H1 (cell line): ENCODE data around the gene LRRC30. TPM values are rescaled to one million over a fixed set of nuclear protein-coding genes. Genes with fewer than 3 reads are reported as not detected.

Experiments
- CTCF ChIA-PET: fragments of 300-600 bp; sonication (Branson Sonifier 250); formaldehyde crosslinking; loops from one replicate; lab custom pipeline; 2021; ENCODE audit not compliant: partially characterized antibody; lab: Charles Lee
- POLR2A ChIA-PET: fragments of 300-600 bp; sonication (Branson Sonifier 250); formaldehyde crosslinking; loops from one replicate; lab custom pipeline; 2021; ENCODE audit warnings: inconsistent platforms; ENCODE audit not compliant: partially characterized antibody; lab: Charles Lee
- DNase-seq, 2 experiments: peaks; one replicate each; pipeline versions ENCODE4 v3.0.0 to v3.0.0-alpha.2; 2010 to 2022; ENCODE audit warnings: low spot score in 2 of 2, low read depth in 1 of 2, mixed read lengths in 1 of 2
- FAIRE-seq: peaks from 2 replicates; lab custom pipeline; 2011; peaks lifted over from hg19 to GRCh38; lab: Jason Lieb, UNC
- H2AFZ ChIP-seq: 2 replicates; pipeline ENCODE4 v1.8.1; 2012; ENCODE audit warnings: low read length, inconsistent platforms
- H2AK5ac ChIP-seq: 2 replicates; pipeline ENCODE4 v1.6.1; 2013; ENCODE audit warnings: low read depth, low read length
- H2BK120ac ChIP-seq: replicated peaks from 2 replicates; pipeline ENCODE3; 2013; ENCODE audit warnings: low read depth, low read length, inconsistent platforms
- H2BK12ac ChIP-seq: 2 replicates; pipeline ENCODE4 v1.6.1; 2013; ENCODE audit warnings: low read depth, low read length
- H2BK15ac ChIP-seq: 2 replicates; pipeline ENCODE4 v1.6.1; 2013; ENCODE audit warnings: low read length
- H2BK20ac ChIP-seq: 2 replicates; pipeline ENCODE4 v1.6.1; 2013; ENCODE audit warnings: low read length
- H2BK5ac ChIP-seq: 2 replicates; pipeline ENCODE4 v1.6.1; 2013; ENCODE audit warnings: low read depth, low read length
- H3K14ac ChIP-seq: 2 replicates; pipeline ENCODE4 v1.6.1; 2013; ENCODE audit warnings: inconsistent platforms; ENCODE audit not compliant: insufficient read length
- H3K18ac ChIP-seq: 2 replicates; pipeline ENCODE4 v1.6.1; 2013; ENCODE audit warnings: low read length; ENCODE audit errors: extremely low read depth
- H3K23ac ChIP-seq: 2 replicates; pipeline ENCODE4 v1.6.1; 2013; ENCODE audit warnings: inconsistent platforms; ENCODE audit not compliant: insufficient read length
- H3K23me2 ChIP-seq: 2 replicates; pipeline ENCODE4 v1.6.1; 2013; ENCODE audit warnings: low read depth, low read length
- H3K27ac ChIP-seq: 2 replicates; pipeline ENCODE4 v1.6.1; 2011; ENCODE audit warnings: low read depth, low read length, inconsistent platforms
- H3K27me3 ChIP-seq, 4 experiments: replicated peaks in 1 of 4; 1 replicate in 1 of 4; 2 replicates in 3 of 4; pipeline versions ENCODE4 v1.6.1 to v1.8.1; 2011 to 2013; ENCODE audit warnings: low read length in 3 of 4, mild to moderate bottlenecking in 3 of 4, inconsistent platforms in 2 of 4, mixed read lengths in 2 of 4, moderate library complexity in 1 of 4; ENCODE audit not compliant: control insufficient read depth in 3 of 4, insufficient read depth in 3 of 4; ENCODE audit errors: extremely low read depth in 1 of 4
- H3K36me3 ChIP-seq, 4 experiments: 2 replicates each; pipeline versions ENCODE4 v1.6.1 to v1.8.1; 2011 to 2013; ENCODE audit warnings: mild to moderate bottlenecking in 4 of 4, low read length in 3 of 4, moderate library complexity in 2 of 4, control low read depth in 1 of 4, inconsistent platforms in 1 of 4; ENCODE audit not compliant: insufficient read depth in 4 of 4, control insufficient read depth in 2 of 4
- H3K4ac ChIP-seq: replicated peaks from 2 replicates; pipeline ENCODE3; 2013; ENCODE audit warnings: low read length, low read depth, mixed read lengths, inconsistent platforms; ENCODE audit not compliant: insufficient read length
- H3K4me1 ChIP-seq, 4 experiments: replicated peaks in 1 of 4; 1 replicate in 1 of 4; 2 replicates in 3 of 4; pipeline versions ENCODE4 v1.6.1 to v1.8.1; 2011 to 2013; ENCODE audit warnings: low read length in 3 of 4, inconsistent platforms in 2 of 4, mixed read lengths in 1 of 4; ENCODE audit not compliant: insufficient read depth in 4 of 4, control insufficient read depth in 3 of 4
- H3K4me2 ChIP-seq, 2 experiments: 2 replicates each; pipeline versions ENCODE4 v1.6.1 to v1.8.1; 2011 to 2013; ENCODE audit warnings: low read depth in 2 of 2, low read length in 2 of 2, control low read depth in 1 of 2, inconsistent platforms in 1 of 2, mild to moderate bottlenecking in 1 of 2; ENCODE audit not compliant: insufficient read depth in 1 of 2
- H3K4me3 ChIP-seq, 4 experiments: fragments of 200-600, 300-600 bp in 1 of 4; sonication (generic), shearing (Covaris generic), sonication (Bioruptor Twin) in 1 of 4; 2 replicates each; pipeline versions ENCODE4 v1.5.1 to v1.8.1; 2011 to 2016; ENCODE audit warnings: low read length in 4 of 4, low read depth in 3 of 4, control low read depth in 2 of 4, inconsistent platforms in 2 of 4, mild to moderate bottlenecking in 2 of 4, mixed read lengths in 1 of 4, moderate library complexity in 1 of 4; ENCODE audit not compliant: insufficient read depth in 2 of 4; ENCODE audit errors: extremely low read depth in 1 of 4
- H3K56ac ChIP-seq: replicated peaks from 2 replicates; pipeline ENCODE3; 2013; ENCODE audit warnings: low read depth, mild to moderate bottlenecking, mixed read lengths, low read length, inconsistent platforms; ENCODE audit not compliant: insufficient read length
- H3K79me1 ChIP-seq: 2 replicates; pipeline ENCODE4 v1.6.1; 2013; ENCODE audit warnings: low read depth, low read length, control low read depth
- H3K79me2 ChIP-seq, 2 experiments: 2 replicates each; pipeline versions ENCODE4 v1.6.1 to v1.8.1; 2012 to 2013; ENCODE audit warnings: low read length in 2 of 2, mild to moderate bottlenecking in 2 of 2, inconsistent platforms in 1 of 2; ENCODE audit not compliant: insufficient read depth in 2 of 2, control insufficient read depth in 1 of 2
- H3K9ac ChIP-seq, 4 experiments: replicated peaks in 1 of 4; 1 replicate in 1 of 4; 2 replicates in 3 of 4; pipeline versions ENCODE4 v1.6.1 to v1.8.1; 2011 to 2013; ENCODE audit warnings: low read depth in 3 of 4, low read length in 3 of 4, control low read depth in 2 of 4, mild to moderate bottlenecking in 2 of 4, moderate library complexity in 2 of 4, inconsistent platforms in 1 of 4; ENCODE audit errors: extremely low read depth in 1 of 4
- H3K9me3 ChIP-seq, 2 experiments: 2 replicates each; pipeline versions ENCODE4 v1.6.1 to v1.8.1; 2012 to 2013; ENCODE audit warnings: mild to moderate bottlenecking in 2 of 2, moderate library complexity in 2 of 2, control low read depth in 1 of 2, inconsistent platforms in 1 of 2, low read depth in 1 of 2, low read length in 1 of 2, mixed read lengths in 1 of 2; ENCODE audit not compliant: insufficient read depth in 2 of 2
- H4K20me1 ChIP-seq, 2 experiments: replicated peaks in 1 of 2; 2 replicates each; pipeline versions ENCODE3 to v1.8.1; 2011 to 2013; ENCODE audit warnings: inconsistent platforms in 2 of 2, low read length in 2 of 2, mild to moderate bottlenecking in 1 of 2; ENCODE audit not compliant: insufficient read depth in 2 of 2, control insufficient read depth in 1 of 2
- H4K5ac ChIP-seq: 2 replicates; pipeline ENCODE4 v1.6.1; 2013; ENCODE audit warnings: low read length, low read depth, mixed read lengths, inconsistent platforms; ENCODE audit not compliant: insufficient read length
- H4K8ac ChIP-seq: 2 replicates; pipeline ENCODE4 v1.8.0; 2013; ENCODE audit warnings: mild to moderate bottlenecking, moderate library complexity, low read length, inconsistent platforms; ENCODE audit not compliant: insufficient read depth; ENCODE audit errors: extremely low read depth
- H4K91ac ChIP-seq: replicated peaks from 2 replicates; pipeline ENCODE3; 2013; ENCODE audit warnings: low read length, mixed read lengths, inconsistent platforms; ENCODE audit not compliant: insufficient read length
- CREB1 ChIP-seq: IDR thresholded peaks from 2 replicates; pipeline ENCODE4 v1.6.1; 2012; ENCODE audit warnings: inconsistent platforms
- KDM1A ChIP-seq: fragments of 200-600, 300-600 bp; sonication (generic); IDR thresholded peaks from 2 replicates; pipeline ENCODE4 v1.7.1; 2016; ENCODE audit warnings: mild to moderate bottlenecking, low read length, borderline replicate concordance
- SIRT6 ChIP-seq: IDR thresholded peaks from one replicate; pipeline ENCODE4 v1.7.1; 2012; ENCODE audit warnings: low read length, inconsistent platforms
- SIX5 ChIP-seq: IDR thresholded peaks from 2 replicates; pipeline ENCODE4 v1.6.1; 2011; ENCODE audit warnings: mild to moderate bottlenecking, low read depth, low read length
- WGBS, 2 experiments: shearing (Covaris generic) in 1 of 2; methylation state at CpG; one replicate each; pipeline versions ENCODE4 v1.1.6 to v1.1.7; 2013 to 2015; ENCODE audit warnings: low lambda C conversion rate in 2 of 2, mixed read lengths in 2 of 2, inconsistent platforms in 1 of 2, low coverage in 1 of 2, missing lambda C conversion rate in 1 of 2; ENCODE audit not compliant: insufficient replicate concordance in 2 of 2, insufficient coverage in 1 of 2, insufficient read length in 1 of 2; ENCODE audit errors: extremely low coverage in 1 of 2, missing lambda C conversion rate in 1 of 2; 5-methylcytosine and 5-hydroxymethylcytosine counted together
- polyA plus RNA-seq, 7 experiments: library from polyadenylated mRNA; depleted of rRNA in 3 of 7; stranded (reverse) in 5 of 7; unstranded in 2 of 7; fragments of >200 nt in 5 of 7; fragments of 200-250 nt in 2 of 7; gene quantifications; 1 replicate in 5 of 7; 2 replicates in 1 of 7; 4 replicates in 1 of 7; pipeline versions ENCODE4 v1.2.1 to v1.2.3, GENCODE V29; 2011 to 2013; ENCODE audit warnings: missing spikeins in 2 of 7, mixed read lengths in 2 of 7
- total RNA-seq: library from RNA; stranded (reverse); fragmentation: NEBNext Ultra II Directional; extraction: Animal tissue kit (Norgen Biotek cat#: 25700); gene quantifications from 2 replicates; pipeline ENCODE4 v1.2.1, GENCODE V29; 2021
- TF ChIP-seq, protein P1 (sequence below): IDR thresholded peaks from 2 replicates; pipeline ENCODE4 v1.6.1; 2011; ENCODE audit warnings: low read length, improper control_type of control experiment

LRRC30 gene
- total and polyA plus RNA-seq, 2 of the 8 experiments (the other 6 are each of a cell fraction or from before 2014, with no cell fraction given) = not detected

DNA sequence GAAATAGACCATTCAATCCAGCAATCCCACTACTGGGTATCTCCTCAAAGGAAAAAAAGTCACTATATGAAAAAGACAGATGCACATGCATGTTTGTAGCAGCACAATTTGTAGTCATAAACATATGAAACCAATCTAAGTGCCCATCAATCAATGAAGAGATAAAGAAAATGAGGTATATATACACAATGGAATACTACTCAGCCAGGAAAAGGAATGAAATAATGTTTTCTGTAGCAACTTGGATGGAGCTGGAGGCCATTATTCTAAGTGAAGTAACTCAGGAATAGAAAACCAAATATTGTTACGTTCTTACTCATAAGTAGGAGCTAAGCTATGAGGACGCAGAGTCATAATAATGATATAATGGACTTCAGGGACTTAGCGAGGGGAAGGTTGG lies 45.2 kb upstream of the LRRC30 start:
- no peak overlapping the region for H2AFZ ChIP-seq
- H3K36me3 ChIP-seq = no peaks in the 10 kb centered on the region
- H3K9ac ChIP-seq = no peak overlapping the region
- H3K79me1 ChIP-seq = no peaks in the 10 kb centered on the region
- H3K14ac ChIP-seq = no peak overlapping the region
- ChIA-PET CTCF (interaction anchor here (0.9 to 1.8 kb wide), 2 partner anchors 11 to 266 kb away, joined by 4 to 5 read pairs; no protein-coding TSS in a partner anchor), POLR2A (no interaction called here)
- no peak overlapping the region for H3K4ac ChIP-seq
- no peak overlapping the region for H2BK20ac ChIP-seq
- no peak overlapping the region for H3K4me2 ChIP-seq
- no peak overlapping the region for H4K91ac ChIP-seq
- TF ChIP-seq, protein P1, sequence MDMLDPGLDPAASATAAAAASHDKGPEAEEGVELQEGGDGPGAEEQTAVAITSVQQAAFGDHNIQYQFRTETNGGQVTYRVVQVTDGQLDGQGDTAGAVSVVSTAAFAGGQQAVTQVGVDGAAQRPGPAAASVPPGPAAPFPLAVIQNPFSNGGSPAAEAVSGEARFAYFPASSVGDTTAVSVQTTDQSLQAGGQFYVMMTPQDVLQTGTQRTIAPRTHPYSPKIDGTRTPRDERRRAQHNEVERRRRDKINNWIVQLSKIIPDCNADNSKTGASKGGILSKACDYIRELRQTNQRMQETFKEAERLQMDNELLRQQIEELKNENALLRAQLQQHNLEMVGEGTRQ = no peak
- TF ChIP-seq CREB1 (no peak), SIX5 (no peak), SIRT6 (no peak), KDM1A (no peak)
- TF ChIP-seq, all 59 proteins: peak for 0
- H2BK12ac ChIP-seq = no peak overlapping the region
- no peak overlapping the region for H2AK5ac ChIP-seq
- no peak overlapping the region for H3K18ac ChIP-seq
- no peak overlapping the region for H3K27ac ChIP-seq
- H3K9me3 ChIP-seq = no peaks in the 10 kb centered on the region
- no peak overlapping the region for H3K23ac ChIP-seq
- no peaks in the 10 kb centered on the region for H4K20me1 ChIP-seq
- no peak overlapping the region for H4K5ac ChIP-seq
- H3K23me2 ChIP-seq = no peaks in the 10 kb centered on the region
- no peak overlapping the region for H2BK15ac ChIP-seq
- H3K79me2 ChIP-seq = no peaks in the 10 kb centered on the region
- no peak for FAIRE-seq
- no peak overlapping the region for H2BK120ac ChIP-seq
- H3K4me3 ChIP-seq = no peak overlapping the region
- DNase-seq = no peak
- 87% methylated on average over 3 of the region's 3 CpGs; no CpG with 5 or more reads in 1 of the 2 experiments for WGBS, 2 experiments
- no peak overlapping the region for H4K8ac ChIP-seq
- no peaks in the 10 kb centered on the region for H3K4me1 ChIP-seq
- no peak overlapping the region for H3K56ac ChIP-seq
- no peaks in the 10 kb centered on the region for H3K27me3 ChIP-seq
- no peak overlapping the region for H2BK5ac ChIP-seq
